HCT116 (cell line): ENCODE results near the gene MAST4. TPM values are rescaled to one million over a fixed set of nuclear protein-coding genes. Genes with fewer than 3 reads are reported as not detected.

ENCODE experiments used
- ATAC-seq: fragments of 200-7000 bp; cut with Tn5 transposase; 2 replicates; pipeline ENCODE4 v1.9.1; 2020; ENCODE audit warnings: mild to moderate bottlenecking, moderate library complexity
- BruUV-seq: library from RNA; stranded (reverse); fragments of 400-500 nt; replicated peaks from 2 replicates; lab custom pipeline; 2021; lab: Mats Ljungman, UMichigan
- CTCF ChIA-PET: fragments of 300-600 bp; sonication (Branson Sonifier 250); formaldehyde crosslinking; loops from one replicate; lab custom pipeline; 2021; ENCODE audit warnings: antibody characterized with exemption; lab: Charles Lee
- POLR2A ChIA-PET: fragments of 300-600, 350-600 bp; sonication (Branson Sonifier 250); formaldehyde crosslinking; loops from one replicate; lab custom pipeline; 2021; ENCODE audit warnings: antibody characterized with exemption; lab: Charles Lee
- RAD21 ChIA-PET, 2 experiments: fragments of 300-600 bp; sonication (Branson Sonifier 250); formaldehyde crosslinking; loops; one replicate each; lab custom pipeline; 2023; ENCODE audit warnings: low total read pairs in 2 of 2; ENCODE audit not compliant: uncharacterized antibody in 2 of 2, unreplicated experiment in 2 of 2, low non-redundant PET in 1 of 2; lab: Charles Lee
- DNase-seq: peaks from one replicate; pipeline ENCODE4 v3.0.0-alpha.2; 2010; ENCODE audit warnings: low read depth, low spot score
- H2AFZ ChIP-seq: fragments of 200-600 bp; shearing (Covaris generic), sonication (generic); 2 replicates; pipeline ENCODE4 v1.6.1; 2017; ENCODE audit warnings: low read depth, mixed run types, mixed read lengths, antibody characterized with exemption, low read length; ENCODE audit not compliant: poor library complexity, severe bottlenecking
- H3K27ac ChIP-seq: 2 replicates; pipeline ENCODE4 v1.5.1; 2012; ENCODE audit warnings: low read depth, low read length
- H3K27me3 ChIP-seq: fragments of 200-600 bp; sonication (generic); 2 replicates; pipeline ENCODE4 v1.6.1; 2016; ENCODE audit warnings: mixed run types, low read length, mixed read lengths; ENCODE audit not compliant: insufficient read depth
- H3K36me3 ChIP-seq, 2 experiments: fragments of 200-500 bp in 1 of 2; fragments of 200-600 bp in 1 of 2; sonication (Bioruptor generic) in 1 of 2; sonication (generic) in 1 of 2; 2 replicates each; pipeline versions ENCODE4 v1.5.1 to v1.6.1; 2014 to 2016; ENCODE audit warnings: low read length in 2 of 2, inconsistent platforms in 1 of 2, mixed read lengths in 1 of 2, mixed run types in 1 of 2; ENCODE audit not compliant: insufficient read depth in 2 of 2, control insufficient read depth in 1 of 2
- H3K4me1 ChIP-seq, 2 experiments: fragments of 200-600 bp in 1 of 2; sonication (generic) in 1 of 2; 2 replicates each; pipeline versions ENCODE4 v1.5.1 to v1.6.1; 2012 to 2017; ENCODE audit warnings: low read length in 2 of 2, inconsistent platforms in 1 of 2, mild to moderate bottlenecking in 1 of 2, mixed read lengths in 1 of 2, mixed run types in 1 of 2, moderate library complexity in 1 of 2; ENCODE audit not compliant: insufficient read depth in 2 of 2, control insufficient read depth in 1 of 2
- H3K4me2 ChIP-seq: fragments of 200-600 bp; sonication (generic); 2 replicates; pipeline ENCODE4 v1.6.1; 2017; ENCODE audit warnings: mixed run types, low read length, mixed read lengths
- H3K4me3 ChIP-seq, 2 experiments: fragments of 200-600 bp in 1 of 2; sonication (generic) in 1 of 2; replicated peaks in 1 of 2; 2 replicates each; pipeline ENCODE4 v1.5.1; 2011 to 2016; ENCODE audit warnings: low read length in 2 of 2, control low read depth in 1 of 2, low read depth in 1 of 2, mild to moderate bottlenecking in 1 of 2, mixed read lengths in 1 of 2, mixed run types in 1 of 2
- H3K79me2 ChIP-seq: fragments of 200-600 bp; sonication (generic); 2 replicates; pipeline ENCODE4 v1.6.1; 2017; ENCODE audit warnings: mild to moderate bottlenecking, mixed run types, low read length, moderate library complexity, mixed read lengths; ENCODE audit not compliant: insufficient read depth
- H3K9ac ChIP-seq: fragments of 200-600 bp; sonication (generic); 2 replicates; pipeline ENCODE4 v1.6.1; 2016; ENCODE audit warnings: low read length, mixed read lengths
- H3K9me2 ChIP-seq: fragments of 200-600 bp; sonication (generic), shearing (Covaris generic); 2 replicates; pipeline ENCODE4 v1.6.1; 2017; ENCODE audit warnings: mixed run types, mild to moderate bottlenecking, moderate library complexity; ENCODE audit not compliant: insufficient read depth
- H3K9me3 ChIP-seq, 2 experiments: fragments of 200-500 bp in 1 of 2; fragments of 200-600 bp in 1 of 2; sonication (Bioruptor generic) in 1 of 2; sonication (generic) in 1 of 2; 2 replicates each; pipeline ENCODE4 v1.6.1; 2014 to 2017; ENCODE audit warnings: low read length in 2 of 2, mixed read lengths in 2 of 2, inconsistent platforms in 1 of 2, low read depth in 1 of 2, mild to moderate bottlenecking in 1 of 2, mixed run types in 1 of 2, moderate library complexity in 1 of 2; ENCODE audit not compliant: control insufficient read depth in 1 of 2, insufficient read depth in 1 of 2
- H4K20me1 ChIP-seq: fragments of 200-600 bp; sonication (generic), shearing (Covaris generic); 2 replicates; pipeline ENCODE4 v1.6.1; 2017; ENCODE audit warnings: mixed run types, mild to moderate bottlenecking, moderate library complexity; ENCODE audit not compliant: insufficient read depth
- ATF3 ChIP-seq: IDR thresholded peaks from 2 replicates; pipeline ENCODE4 v1.6.1; 2012
- EGR1 ChIP-seq: IDR thresholded peaks from 2 replicates; pipeline ENCODE4 v1.6.1; 2012; ENCODE audit warnings: low read depth
- ELF1 ChIP-seq: IDR thresholded peaks from 2 replicates; pipeline ENCODE4 v1.6.1; 2012; ENCODE audit warnings: low read depth, borderline replicate concordance
- FOSL1 ChIP-seq: IDR thresholded peaks from 2 replicates; pipeline ENCODE4 v1.6.1; 2012; ENCODE audit warnings: low read depth
- JUND ChIP-seq: IDR thresholded peaks from 2 replicates; pipeline ENCODE4 v1.6.1; 2012
- MAX ChIP-seq: IDR thresholded peaks from 2 replicates; pipeline ENCODE4 v1.6.1; 2012
- POLR2A ChIP-seq: IDR thresholded peaks from 2 replicates; pipeline ENCODE4 v1.7.0; 2011; ENCODE audit warnings: borderline replicate concordance; ENCODE audit not compliant: insufficient read depth, insufficient read length; ENCODE audit errors: extremely low read depth
- POLR2AphosphoS5 ChIP-seq: IDR thresholded peaks from 2 replicates; pipeline ENCODE4 v1.6.1; 2011; ENCODE audit warnings: mild to moderate bottlenecking, low read depth, low read length, moderate library complexity
- SIN3A ChIP-seq: IDR thresholded peaks from 2 replicates; pipeline ENCODE4 v1.6.1; 2012; ENCODE audit warnings: low read depth
- SP1 ChIP-seq: IDR thresholded peaks from 2 replicates; pipeline ENCODE4 v1.6.1; 2012; ENCODE audit warnings: low read depth
- ZFX ChIP-seq: fragments of 450-650 bp; IDR thresholded peaks from 2 replicates; pipeline ENCODE4 v1.6.1; 2017
- intact Hi-C: fragments of 100-400 bp; cut with micrococcal nuclease; formaldehyde crosslinking; loops from 2 replicates; pipeline ENCODE4 v1.10.0; 2022
- total RNA-seq: library from RNA; stranded (reverse); gene quantifications from one replicate; pipeline ENCODE4 v1.2.1, GENCODE V29; 2021; ENCODE audit not compliant: unreplicated experiment

MAST4 gene
- total RNA-seq, 1 experiment from 2014 or later = 1.1 TPM

DNA sequence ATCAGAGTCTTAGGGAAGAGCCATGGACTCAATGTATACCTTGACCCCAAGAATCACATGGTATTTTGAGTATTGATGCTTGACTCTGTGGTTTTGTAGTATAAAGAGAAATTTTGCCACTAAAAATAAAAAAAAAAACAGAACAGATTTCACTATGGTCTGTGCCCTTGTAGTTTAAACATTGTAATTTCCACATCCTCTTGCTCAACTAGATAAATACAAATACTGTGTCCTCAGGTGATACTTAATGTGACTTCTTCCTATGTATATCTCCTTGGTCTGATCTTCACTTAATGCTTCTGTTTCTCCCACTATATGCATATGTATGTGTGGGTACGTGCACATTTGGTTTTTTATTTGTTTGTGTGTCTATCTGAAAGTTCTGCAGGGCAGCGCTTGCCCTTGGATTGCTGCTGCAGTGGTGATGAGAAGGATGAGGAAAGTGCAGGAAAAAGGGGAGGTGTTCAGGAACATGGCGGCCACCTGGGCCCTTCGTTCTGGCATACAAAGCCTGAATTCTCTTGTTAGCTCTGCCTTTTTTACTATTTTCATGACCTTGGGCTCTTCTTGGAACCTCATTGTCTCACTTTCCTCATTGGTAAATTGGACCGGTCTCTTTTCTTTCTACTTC, 222.2 kb downstream of the MAST4 start:
- TF ChIP-seq POLR2A (no peak), EGR1 (no peak)
- TF ChIP-seq, all 23 proteins: peak for 0
- H3K79me2 ChIP-seq = no peaks in the 10 kb centered on the region
- H3K9me3 ChIP-seq = no peaks in the 10 kb centered on the region
- H3K4me3 ChIP-seq = no peak overlapping the region
- peaks cover 34% of the 10 kb centered on the region for H3K27me3 ChIP-seq
- DNase-seq = no peak
- no peak overlapping the region for H2AFZ ChIP-seq
- no peak for ATAC-seq
- RAD21 ChIA-PET = no interaction called here
- intact Hi-C loops = no loop called here
- no peaks in the 10 kb centered on the region for H3K9me2 ChIP-seq
- no peak overlapping the region for H3K9ac ChIP-seq
- CTCF ChIA-PET = interaction anchor here (2.0 kb wide), 1 partner anchor 12 kb away, joined by 8 read pairs; no protein-coding TSS in a partner anchor
- no TSS peak for BruUV-seq
- no peaks in the 10 kb centered on the region for H4K20me1 ChIP-seq
- H3K27ac ChIP-seq = no peak overlapping the region
- H3K4me2 ChIP-seq = no peak overlapping the region
- H3K36me3 ChIP-seq = no peaks in the 10 kb centered on the region
- no peaks in the 10 kb centered on the region for H3K4me1 ChIP-seq
- POLR2A ChIA-PET = no interaction called here

- DNase-seq = no peak
- ChIA-PET CTCF (interaction anchor here (1.1 to 2.0 kb wide), 2 partner anchors 11 to 46 kb away, joined by 3 to 8 read pairs; no protein-coding TSS in a partner anchor), POLR2A (no interaction called here), RAD21 (no interaction called here)
- TF ChIP-seq ELF1 (no peak), ATF3 (no peak), JUND (no peak), SIN3A (no peak), SP1 (no peak), EGR1 (no peak), MAX (no peak), FOSL1 (no peak), POLR2AphosphoS5 (no peak), ZFX (no peak)
- Histone ChIP-seq H3K9ac (no peak overlapping the region), H3K36me3 (no peaks in the 10 kb centered on the region), H2AFZ (no peak overlapping the region), H3K79me2 (no peaks in the 10 kb centered on the region), H3K27me3 (peaks cover 29% of the 10 kb centered on the region), H3K27ac (no peak overlapping the region), H3K4me2 (no peak overlapping the region), H3K4me3 (no peak overlapping the region), H3K4me1 (no peaks in the 10 kb centered on the region), H3K9me2 (no peaks in the 10 kb centered on the region), H3K9me3 (no peaks in the 10 kb centered on the region), H4K20me1 (no peaks in the 10 kb centered on the region)
- BruUV-seq = no TSS peak
- no peak for ATAC-seq
- intact Hi-C loops = no loop called here
These were observed 222.7 kb downstream of the MAST4 start for GRCh38 chr5:66818935-66819328.
